ENCODE results near the gene LIPC.

LIPC gene

DNA sequence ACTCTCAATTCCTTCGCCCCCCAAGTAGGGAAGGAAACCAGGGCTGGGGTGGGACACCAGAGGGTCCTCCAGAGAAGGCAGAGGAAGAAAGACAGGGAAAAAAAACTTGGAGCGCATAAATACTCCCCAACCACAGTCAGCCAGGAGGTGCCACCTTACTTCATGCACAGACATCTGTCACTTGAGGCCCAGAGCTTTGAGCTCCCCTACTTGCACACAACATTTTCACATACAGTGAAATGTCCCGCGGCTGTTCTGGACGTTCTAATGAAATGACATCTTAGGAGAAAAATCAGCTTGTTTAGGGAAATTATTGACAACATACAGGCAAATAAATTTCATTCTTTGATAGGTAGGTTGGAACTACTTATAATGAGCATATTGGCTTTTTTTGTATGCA lies 113.0 kb downstream of the LIPC start:
- DNase-seq = no peak

DNA sequence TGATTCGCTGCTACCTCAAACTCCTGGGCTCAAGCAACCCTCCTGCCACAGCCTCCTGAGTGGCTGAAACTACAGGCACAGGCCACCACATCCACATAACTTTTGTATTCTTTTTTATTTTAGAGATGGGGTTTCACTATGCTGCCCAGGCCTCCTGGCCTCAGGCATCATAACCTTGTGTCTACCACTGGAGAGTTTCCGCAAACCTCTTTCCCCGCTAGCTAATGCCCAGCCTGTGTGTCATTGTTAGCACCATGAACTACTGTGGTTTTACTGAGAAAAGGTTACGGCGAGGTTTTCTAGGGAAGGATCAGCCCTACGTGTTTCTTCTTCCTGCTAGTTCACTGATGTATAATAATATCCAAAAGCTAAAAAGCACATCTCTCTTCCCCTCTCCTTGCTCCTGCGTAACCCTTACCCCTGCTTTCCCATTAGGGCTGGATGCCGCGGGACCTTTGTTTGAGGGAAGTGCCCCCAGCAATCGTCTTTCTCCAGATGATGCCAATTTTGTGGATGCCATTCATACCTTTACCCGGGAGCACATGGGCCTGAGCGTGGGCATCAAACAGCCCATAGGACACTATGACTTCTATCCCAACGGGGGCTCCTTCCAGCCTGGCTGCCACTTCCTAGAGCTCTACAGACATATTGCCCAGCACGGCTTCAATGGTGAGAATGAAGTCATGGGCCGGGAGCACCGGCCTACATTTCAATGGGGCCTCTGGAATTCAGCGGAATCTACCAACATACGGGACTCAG lies 113.7 kb downstream of the LIPC start:
- DNase-seq = no peak

DNA sequence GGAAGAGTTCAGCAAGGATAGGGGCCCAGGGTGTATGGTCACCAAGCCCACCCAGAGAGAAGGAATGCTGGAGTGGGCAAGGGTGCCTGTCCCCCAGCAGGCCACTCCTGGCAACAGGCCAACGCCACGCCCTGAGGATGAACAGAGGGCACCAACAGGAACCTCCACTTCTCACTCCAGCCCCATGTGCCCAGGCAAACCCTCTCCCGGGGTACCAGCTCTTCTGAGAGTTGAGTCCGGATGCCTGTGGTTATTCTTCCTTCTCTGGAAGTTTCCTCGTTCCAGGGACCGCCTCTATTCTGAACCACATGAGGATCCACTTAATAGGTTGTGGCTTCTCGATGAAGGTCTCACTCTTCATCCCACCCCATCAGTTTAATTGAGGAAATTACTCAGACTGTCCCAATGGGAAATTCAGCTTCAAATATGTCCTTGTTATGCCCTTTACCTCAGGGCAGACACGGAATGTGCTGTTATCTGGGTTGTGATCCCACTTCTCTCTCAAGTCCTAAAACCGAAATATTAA lies 114.3 kb downstream of the LIPC start:
- no peak for DNase-seq

DNA sequence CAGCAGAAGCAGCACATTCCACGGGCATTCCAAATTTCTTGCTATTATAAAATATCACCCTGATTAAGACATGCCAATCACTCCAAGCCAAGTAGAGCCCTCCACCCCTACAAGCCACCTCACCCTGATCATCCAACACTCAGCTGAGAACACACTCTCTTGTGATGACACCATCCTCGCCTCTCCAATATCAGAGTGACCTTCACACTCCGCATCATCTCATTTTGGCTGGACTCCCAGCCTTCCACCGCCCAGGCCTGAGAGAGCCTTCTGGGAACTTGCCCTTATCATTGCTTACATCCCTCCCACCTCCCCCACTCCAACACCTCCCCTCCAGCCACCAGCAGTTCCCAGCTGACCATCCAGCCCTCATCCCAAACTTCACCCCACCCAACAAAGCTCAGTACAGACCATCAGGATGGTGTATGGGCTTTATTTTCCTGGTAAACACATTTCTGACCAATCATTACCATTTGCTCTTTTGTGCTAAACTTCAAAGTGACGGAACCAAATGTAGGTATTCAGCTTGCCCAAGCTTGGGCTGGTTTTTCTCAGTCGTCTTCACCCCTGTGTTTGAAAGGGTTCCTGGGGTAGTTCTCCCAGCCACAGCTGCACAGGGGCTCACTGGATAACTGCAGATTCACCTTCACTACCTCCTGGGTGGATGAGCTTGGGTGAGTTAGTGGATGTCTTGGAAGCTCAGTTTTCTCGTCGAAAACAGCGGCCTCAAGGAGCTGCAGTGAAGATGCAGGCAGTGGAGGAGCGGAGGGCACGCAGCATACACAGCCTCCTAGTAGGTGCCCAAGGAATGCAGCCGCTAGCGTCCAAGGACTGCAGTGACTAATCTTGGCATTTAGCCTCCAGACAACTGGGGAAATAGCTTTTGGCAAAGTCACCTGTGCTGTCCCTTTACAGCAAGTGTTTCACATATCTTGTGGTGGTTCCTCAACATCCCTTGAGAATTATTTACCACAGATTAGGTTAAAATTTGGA lies 115.1 kb downstream of the LIPC start:
- DNase-seq = no peak

DNA sequence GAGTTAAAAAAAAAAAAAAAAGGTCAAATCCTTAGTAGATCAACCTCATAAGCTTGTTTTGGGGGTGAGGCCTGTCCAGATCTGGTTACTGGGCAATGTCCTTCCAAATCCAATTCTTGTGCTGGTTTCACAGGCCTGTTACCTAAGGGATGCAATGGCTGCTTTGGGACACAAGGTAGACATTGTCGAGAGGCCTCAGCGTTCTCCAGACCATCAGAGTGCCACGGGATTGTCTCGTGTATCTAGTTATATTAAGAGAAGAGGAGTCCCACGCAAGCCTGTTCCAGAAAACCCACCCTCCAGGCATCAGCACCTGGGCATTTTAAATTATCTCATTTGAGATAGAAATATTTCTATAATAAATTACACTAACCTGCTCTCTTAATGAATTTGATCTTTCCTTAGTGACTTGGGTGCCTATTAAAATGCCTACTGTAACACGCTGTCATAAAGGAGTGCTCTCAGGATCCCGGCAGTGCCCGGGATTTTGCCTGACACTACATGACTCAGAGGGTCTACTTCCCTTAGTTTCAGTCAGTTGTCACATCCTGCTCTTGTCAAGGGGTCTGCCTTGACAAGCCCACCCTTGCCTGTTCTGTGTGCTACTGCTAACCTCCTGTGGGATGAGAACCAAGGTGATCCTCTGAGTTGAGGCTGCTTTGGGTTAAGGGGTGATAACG lies 116.0 kb downstream of the LIPC start:
- DNase-seq = no peak

DNA sequence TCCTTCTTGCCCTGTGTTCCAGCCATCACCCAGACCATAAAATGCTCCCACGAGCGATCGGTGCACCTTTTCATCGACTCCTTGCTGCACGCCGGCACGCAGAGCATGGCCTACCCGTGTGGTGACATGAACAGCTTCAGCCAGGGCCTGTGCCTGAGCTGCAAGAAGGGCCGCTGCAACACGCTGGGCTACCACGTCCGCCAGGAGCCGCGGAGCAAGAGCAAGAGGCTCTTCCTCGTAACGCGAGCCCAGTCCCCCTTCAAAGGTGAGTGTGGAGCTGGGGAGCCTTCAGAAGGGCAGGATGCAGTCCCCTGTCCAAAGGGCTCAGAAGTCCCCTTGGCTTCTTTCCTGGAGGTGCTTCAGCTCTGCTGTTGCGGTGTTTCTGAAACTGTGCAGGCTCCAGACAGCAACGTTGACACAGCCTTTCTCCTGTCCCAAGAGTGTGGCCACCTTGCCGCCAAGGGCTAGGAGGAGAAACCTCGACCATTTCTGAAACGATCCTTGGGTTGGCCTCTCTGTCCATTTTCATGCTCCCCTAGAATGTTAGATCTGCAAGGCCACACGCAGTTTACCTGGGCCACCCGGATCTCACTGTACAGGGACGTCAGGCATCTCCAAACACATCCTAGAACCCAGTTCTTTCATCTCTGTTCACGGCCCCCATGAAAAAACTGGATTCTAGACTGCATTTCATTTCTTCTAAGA lies 116.7 kb downstream of the LIPC start:
- no peak for DNase-seq

DNA sequence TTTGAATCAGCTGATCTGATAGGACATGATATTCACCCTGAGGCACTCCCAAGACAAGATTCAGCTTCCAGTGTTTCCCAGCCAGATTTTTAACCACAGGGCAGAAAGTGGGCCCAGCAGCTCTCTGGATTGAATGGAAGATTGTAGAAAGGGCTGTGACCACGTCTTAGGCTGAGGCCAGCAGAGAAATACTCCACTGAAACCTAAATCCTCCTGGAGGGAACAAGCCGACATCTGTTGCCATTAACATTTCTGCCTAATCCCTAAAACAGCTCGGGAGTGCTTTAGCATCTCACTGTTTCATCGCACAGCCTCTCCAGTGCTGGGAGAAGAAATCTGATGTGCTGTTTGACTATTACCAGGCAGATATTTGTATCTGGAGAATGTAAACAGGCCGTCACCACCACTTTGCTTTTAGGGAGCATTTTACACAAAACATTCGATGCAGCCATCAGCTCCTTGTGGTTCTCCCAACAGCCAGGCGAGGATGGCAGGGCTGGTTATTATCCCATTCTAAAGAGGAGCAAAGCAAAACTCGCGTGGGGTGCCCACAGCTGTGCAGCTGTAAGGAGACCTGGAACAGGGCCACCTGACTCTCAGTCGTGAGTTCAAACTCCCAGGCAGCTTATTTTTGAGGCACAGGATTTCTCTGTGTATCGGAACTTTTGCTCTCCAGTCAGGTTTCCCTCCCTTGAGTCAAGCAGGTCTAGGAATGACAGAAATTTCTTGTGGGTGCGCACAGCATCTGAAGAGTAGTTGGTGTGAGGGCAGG lies 117.4 kb downstream of the LIPC start:
- no peak for DNase-seq

DNA sequence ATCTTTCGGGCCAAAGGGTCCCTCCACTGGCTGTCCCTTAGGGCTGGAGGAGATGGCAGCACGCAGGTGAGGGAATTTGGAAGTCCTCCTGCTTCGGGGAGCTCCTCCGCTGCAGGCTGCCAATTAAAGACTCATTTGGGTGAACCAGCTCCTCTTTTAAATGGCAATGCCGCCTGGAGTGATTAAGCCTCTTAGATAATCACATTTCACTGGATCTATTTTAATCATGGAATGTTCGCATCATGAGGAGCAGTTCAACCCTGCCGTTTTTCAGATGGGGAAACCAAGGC lies 117.9 kb downstream of the LIPC start:
- DNase-seq = no peak

DNA sequence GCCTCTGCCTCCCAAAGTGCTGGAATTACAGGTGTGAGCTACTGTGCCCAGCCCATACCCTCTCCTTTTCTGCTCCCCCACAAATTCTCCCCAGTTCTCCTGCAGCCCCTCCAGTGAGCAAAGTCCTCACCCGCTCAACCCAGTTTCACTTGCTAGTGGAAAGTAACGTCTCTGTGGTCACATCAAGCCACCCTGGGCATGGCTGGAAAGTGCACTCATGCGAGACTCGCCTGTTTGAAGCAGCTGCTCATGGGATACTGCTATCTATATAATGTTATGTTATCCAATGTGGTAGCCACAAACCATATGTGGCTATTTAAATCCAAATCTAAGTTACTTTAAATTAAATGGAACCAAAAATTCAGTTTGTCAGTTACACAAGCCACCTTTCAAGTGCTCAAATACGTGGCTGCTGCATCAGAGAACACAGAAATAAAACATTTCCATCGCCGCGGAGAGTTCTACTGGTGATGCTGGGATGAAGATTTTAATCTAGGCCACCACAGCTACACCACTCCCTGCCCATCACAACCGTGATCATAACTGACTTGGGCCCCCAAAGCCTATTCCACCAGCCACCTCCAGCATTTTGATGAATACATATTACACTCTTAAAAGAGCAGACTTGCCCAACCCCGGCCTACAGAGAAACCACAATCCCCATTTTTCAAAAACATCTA lies 119.4 kb downstream of the LIPC start:
- DNase-seq = no peak

DNA sequence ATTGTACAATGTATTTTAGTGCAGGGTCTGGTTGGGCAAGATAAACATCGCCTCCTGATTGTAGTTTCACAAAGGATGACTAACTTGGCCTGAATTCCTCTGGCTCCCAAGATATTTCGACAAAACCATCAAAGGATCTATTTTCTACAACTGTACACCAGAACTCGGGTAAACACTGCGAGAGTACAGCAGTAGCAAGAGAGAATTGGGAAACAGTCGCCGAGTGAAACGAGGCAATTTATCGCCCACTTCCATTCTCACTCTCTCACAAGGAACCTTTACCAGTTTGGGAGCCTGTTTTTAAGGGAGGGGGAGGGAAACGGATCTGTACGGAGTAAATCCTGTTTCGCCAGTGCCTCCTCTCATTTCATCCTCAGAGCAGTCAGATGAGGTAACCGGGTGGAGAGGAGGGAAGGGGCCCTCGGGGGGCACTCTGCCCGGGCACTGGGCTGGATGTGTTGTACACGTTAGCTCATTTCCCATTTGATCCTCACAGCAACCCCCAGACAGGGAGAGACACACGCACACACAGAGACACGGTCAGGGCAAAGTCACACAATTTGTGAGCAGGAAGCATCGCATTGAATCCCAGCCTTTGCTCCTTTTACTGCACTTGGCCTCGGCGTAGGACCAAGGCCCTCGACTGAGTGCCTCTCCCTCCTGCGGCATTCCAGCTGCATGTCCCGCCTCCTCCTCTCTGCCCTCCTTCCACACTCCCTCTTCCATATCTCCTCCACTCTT lies 120.1 kb downstream of the LIPC start:
- no peak for DNase-seq

DNA sequence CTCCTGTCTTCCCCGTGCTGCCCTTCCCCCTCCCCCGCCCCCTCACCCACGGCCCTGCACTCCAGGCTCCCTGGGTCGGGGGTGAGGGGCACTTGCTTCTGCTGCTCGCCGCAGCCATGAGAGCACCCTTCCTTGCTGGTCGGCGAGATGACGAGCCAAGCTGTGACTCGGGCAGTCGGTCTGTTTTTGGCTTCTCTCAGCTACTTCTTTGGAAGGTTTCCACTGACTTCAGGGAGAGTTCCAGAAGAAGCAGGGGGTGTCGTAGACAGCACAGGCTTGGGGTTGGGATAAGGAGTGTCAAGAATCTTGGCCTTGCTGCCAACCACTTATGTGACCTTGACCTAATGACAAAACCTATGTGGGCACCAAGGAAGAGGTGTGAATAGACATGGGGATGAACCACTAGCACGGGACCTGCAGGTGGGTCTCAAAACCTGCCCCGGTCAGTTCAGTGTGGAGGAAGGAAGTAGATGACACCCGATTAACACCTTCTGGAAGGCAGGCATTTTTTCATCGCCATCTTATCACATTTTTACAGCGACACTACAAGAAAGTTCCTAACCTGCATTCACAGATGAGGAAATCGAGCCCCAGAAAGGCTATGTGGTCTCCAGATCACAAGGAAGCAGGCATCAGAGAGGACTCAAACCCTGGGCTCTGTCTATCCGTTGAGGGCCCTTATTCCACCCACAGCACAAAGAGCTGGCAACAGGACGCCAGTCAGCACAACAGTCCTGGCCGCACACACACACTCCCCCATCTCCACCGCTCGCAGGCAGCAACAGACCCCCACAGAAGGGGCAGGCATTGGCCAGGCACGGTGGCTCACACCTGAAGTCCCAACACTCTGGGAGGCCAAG lies 120.9 kb downstream of the LIPC start:
- no peak for DNase-seq

DNA sequence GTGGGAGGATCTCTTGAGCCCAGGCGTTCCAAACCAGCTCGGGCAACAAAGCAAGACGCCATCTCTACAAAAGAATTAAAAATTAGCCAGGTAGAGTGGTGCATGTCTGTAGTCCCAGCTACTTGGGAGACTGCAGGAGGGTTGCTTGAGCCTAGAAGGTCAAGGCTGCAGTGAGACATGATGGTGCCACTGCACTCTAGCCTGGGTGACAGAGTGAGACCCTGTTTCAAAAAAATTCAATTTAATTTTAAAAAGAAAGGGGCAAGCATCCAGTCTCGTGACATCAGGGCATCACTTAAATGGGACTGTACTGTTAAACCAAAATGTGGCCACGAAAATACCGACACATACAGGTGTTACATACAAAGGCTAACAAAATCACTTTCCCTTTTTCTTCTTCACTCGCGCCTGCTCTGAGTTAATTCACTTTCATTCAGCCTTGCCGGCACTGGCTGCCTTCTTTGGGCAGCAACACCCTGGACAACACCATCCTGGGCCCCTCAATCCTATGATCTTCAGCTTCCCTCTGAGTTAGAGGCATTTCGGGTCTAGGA lies 121.7 kb downstream of the LIPC start:
- no peak for DNase-seq

DNA sequence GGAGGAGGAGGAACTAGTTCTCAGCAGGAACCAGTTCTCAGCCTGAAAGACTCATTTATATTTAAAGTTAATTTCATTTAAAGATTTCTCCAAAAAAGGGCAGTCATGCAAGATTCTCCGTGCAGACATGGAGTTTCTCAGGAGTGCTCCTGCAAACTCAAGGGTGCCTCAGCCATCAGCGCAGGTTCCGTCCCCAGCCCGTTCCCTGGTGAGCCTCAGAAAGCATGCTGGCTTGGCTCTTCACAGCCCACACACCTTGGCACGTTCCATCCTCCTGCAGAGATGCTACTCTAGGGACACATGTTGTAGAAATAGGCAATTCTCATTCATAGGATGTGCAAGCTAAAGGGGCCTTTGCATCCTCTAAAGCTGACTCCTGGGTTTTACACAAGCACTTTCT lies 123.0 kb downstream of the LIPC start:
- no peak for DNase-seq

DNA sequence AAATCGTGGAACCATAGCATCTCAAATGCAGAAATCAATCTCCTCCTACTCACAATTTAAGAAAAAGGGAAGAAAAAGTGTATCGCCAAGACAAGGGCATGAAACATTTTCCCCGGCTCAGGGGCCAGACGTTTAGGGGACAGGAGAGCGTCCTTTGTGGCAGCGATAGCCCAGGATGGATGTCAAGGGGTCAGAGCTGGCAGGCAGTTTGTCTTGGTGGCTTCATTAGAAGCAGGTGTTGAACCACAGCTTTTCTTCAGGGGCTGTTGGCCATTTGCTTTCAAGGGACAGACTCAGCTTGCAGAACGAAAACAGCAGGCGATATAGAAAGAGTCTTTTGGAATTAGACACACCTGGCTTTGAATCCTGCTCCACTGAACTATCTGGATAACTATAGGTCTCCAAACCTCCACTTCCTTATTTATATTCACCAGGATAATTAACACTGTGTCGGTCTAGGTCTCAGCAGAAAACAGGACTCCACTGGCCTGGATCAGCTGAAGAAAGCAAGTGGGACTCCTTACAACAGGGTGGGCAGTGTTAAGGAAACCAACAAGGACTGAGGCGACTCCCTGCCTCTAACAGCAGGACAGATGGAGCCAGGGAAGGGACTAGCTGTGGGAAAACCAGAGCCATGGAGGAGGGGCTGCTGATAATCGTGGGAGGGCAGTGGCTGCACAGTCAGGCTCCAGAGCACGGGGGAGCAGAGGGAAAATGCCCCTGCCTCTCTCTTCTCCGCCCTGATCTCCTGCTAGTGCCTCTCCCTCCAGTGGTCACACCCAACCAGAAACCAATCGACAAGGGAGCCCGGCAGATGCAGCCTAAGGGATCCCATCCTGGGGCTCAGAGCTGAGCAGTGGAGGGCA lies 123.6 kb downstream of the LIPC start:
- DNase-seq = no peak

DNA sequence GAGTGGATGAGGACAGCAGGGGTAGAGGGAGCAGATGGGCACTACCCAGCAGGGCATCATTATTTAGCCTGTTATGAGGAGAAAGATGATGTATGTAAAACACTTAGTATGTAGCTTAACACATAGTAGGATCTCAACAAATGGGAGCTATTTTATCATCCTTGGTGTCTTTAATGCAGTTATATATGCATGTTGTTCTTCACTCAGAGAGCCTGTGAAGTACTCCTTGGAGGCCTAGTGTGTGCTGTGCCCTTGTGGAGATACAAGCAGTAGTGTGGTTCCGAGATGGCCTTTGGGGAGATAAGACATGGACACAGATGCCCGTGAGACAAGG lies 124.2 kb downstream of the LIPC start:
- no peak for DNase-seq

DNA sequence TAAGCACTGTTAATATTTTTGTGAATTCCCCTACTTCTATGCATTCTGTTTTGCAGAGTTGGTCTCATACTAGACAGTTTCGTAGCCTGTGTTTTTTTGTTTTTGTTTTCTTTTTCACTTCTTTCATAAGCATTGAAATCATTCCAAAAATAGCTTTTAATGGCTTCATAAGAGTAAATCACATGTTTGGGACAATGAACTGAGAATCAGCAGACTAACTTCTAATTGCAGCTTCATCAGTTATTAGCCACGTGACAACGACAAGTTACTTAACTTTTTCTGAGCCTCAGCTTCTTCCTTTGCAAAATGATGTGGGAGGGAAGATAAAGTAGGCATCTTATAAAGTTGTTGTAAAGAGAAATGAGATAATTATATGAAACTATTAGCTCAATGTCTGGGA lies 124.8 kb downstream of the LIPC start:
- no peak for DNase-seq

DNA sequence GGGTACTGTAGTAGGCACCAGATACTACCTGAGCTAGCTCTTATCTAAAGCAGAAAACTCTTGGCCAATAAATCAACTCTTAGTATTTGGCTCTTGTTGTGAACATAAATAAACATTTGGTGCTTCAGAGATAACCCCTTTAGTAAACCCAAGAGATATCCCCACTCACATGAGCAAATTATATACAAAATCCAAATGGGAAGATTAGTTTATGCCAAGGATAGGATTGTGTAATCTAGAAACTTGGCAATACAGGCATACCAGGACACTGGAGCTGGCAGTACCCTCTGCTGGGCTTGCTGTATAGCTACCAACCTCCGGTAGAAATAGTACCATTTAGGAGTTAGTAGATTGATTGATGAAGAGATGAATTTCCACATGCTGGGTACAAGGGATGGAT lies 127.0 kb downstream of the LIPC start:
- DNase-seq = no peak

DNA sequence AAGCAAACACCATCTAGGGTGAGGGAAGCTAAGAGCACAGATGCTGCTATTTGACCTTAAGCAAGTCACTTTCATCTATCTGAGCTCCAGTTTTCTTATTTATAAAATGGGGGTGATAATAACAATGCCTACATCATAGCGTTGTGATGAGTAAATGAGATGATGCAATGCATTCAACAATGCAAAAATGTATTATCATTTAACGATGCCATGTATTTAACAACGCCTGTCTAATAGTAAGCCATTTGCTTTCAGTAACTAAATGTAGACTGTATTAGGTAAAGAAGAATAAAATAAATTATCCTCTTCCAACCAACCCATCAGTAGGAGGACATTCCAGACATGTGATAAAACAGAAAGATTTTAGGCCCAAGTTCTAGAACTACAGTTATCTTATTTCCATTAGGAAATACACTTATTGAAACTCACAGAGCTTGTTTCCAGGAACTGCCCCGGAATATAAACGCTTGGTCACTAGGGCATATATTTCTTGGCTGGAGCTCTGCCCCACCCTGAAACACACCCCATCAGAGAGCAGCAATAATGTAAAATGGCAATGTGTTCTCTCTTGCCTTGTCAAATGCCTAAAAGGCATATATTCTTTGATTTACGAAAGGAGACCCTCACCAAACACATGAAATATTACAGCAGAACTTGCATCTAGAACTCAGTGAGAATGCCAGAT lies 128.3 kb downstream of the LIPC start:
- DNase-seq = no peak
